ENCODE data around the gene COQ10B.

Gene COQ10B

DNA sequence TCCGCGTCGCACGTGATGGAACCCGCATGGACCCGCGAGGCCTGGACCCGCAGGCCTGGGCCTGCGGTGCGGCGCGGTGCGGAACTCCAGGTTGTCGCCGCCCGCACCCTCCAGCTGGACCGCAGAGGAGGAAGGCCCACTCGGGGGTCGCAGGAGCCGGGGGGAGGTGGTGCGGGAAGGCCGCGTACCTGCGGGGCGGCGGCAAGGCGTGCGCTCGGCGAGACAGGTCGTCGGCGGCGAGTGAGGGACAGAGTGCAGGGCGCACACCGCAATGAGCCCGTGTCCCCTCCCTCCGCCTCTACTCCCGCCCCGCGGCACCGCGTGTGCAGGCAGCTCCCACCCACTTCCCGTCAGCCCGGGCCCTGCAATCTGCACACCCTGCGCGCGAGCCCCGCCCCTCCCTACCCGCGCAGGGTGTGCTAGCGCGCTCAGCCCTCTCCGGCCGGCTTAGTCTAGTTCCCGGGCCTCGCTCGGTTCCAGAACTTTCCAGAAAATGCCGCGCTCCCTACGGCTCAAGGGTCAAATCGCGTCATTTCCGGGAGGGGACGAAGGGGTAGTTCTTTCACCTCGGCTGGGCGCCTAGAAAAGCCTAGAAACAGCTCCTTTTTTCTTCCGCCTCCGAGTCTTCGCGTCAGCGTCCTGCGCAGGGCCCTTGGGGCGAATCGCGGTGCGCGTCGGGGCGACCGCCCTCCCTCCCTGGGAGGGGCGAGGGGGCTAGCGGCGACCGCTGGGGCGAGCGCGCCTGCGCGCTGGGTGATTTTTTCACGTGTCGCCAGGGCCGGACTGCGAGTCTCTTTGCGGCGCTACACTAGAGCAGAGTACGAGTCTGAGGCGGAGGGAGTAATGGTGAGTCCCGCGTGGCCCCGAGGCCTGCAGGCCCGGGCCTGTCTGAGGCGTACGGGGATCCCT lies 46.5 kb downstream of the COQ10B start, which contains the start of the genes HSPD1 and HSPE1:
TSS of gene HSPD1 (minus strand) at position 247 of the 909 bp plus-strand sequence. CDS start 992 bp downstream, outside the sequence.
TSS of gene HSPE1 (plus strand) at position 786 of the 909 bp plus-strand sequence. CDS start at position 844, 58 bp downstream.
- peak within 1 kb of the TSS; percentile 100 for H3K4me3 ChIP-seq (ENCODE audit: low read depth, low read length)
- TF ChIP-seq CTCF (IDR thresholded peaks at IDR 0.05; ENCODE audit: low read depth, low read length, missing control alignments) = no peak
- DNase-seq (ENCODE audit: low read depth) = peak; percentile 98

GRCh38 chr2:197500503-197501131 lies 47.3 kb downstream of the COQ10B start:
- no peak for DNase-seq (ENCODE audit: low read depth)
- no peak for TF ChIP-seq CTCF (IDR thresholded peaks at IDR 0.05; ENCODE audit: low read depth, low read length, missing control alignments)
- H3K4me3 ChIP-seq (ENCODE audit: low read depth, low read length) = peak overlapping the region; percentile 100

- H3K4me3 ChIP-seq (ENCODE audit: low read depth, low read length) = peak overlapping the region; percentile 100
- no peak for TF ChIP-seq CTCF (IDR thresholded peaks at IDR 0.05; ENCODE audit: low read depth, low read length, missing control alignments)
- DNase-seq (ENCODE audit: low read depth) = no peak
These were observed 48.8 kb downstream of the COQ10B start for GRCh38 chr2:197502201-197502600.

GRCh38 chr2:197502685-197503084 lies 49.3 kb downstream of the COQ10B start:
- peak overlapping the region; percentile 100; the same call in 1 of the 2 replicates for H3K4me3 ChIP-seq (ENCODE audit: low read depth, low read length)
- TF ChIP-seq CTCF (IDR thresholded peaks at IDR 0.05; ENCODE audit: low read depth, low read length, missing control alignments) = no peak

DNA sequence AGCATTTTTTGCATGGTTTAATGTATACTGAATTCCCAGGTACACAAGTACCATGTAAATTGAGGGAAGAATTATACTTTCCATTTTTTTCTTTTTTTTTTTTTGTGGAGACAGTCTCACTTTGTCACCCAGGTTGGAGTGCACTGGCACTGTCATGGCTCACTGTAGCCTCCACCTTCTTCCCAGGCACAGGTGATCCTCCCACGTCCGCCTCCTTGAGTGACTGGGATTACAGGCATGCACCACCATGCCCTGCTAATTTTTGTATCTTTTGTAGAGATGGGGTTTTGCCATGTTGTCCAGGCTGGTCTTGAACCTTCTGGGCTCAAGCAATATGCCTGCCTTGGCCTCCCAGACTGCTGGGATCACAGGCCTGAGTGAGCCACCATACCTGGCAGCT lies 50.6 kb downstream of the COQ10B start:
- TF ChIP-seq CTCF (IDR thresholded peaks at IDR 0.05; ENCODE audit: low read depth, low read length, missing control alignments) = no peak
- no peak overlapping the region for H3K4me3 ChIP-seq (ENCODE audit: low read depth, low read length)
- DNase-seq (ENCODE audit: low read depth) = no peak

More at GRCh38 chr2:197502685-197503084, 49.3 kb downstream of the COQ10B start:
- no peak for DNase-seq (ENCODE audit: low read depth)

DNA sequence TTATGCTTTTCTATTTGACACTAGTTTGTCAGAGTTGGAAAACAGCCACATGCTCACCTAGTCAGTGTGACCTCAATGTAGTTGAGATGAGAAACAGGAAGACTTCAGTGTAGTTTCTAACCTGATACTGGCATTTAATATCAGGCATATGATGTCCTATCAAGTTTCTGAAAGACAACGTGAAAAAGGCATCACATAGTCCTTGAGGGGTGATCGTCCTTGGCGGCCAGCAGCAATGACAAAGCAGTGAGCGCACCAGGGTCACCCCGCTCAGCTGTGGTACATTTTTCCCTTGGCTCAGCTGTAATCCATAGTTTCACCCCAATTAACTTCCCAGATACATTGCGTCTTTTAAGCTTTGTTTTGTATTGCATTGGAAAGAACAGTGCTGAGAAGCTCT lies 51.2 kb downstream of the COQ10B start:
- no peak for TF ChIP-seq CTCF (IDR thresholded peaks at IDR 0.05; ENCODE audit: low read depth, low read length, missing control alignments)
- no peak for DNase-seq (ENCODE audit: low read depth)
- H3K4me3 ChIP-seq (ENCODE audit: low read depth, low read length) = no peak overlapping the region
